GM21723 (cell line): ENCODE results near the gene FBXL14.

Experiments
- ATAC-seq: cut with Tn5 transposase; IDR thresholded peaks from one replicate; pipeline ENCODE4 v1.9.1; 2021; ENCODE audit warnings: mild to moderate bottlenecking, moderate library complexity; ENCODE audit not compliant: unreplicated experiment

Gene FBXL14

GRCh38 chr12:1517734-1518525 lies 76.5 kb downstream of the FBXL14 start:
- ATAC-seq, result no peak

- no peak for ATAC-seq
Observed at GRCh38 chr12:1517007-1517406, 77.4 kb downstream of the FBXL14 start.
